Measurements from ENCODE around the gene PRDM11.
"Not testable (repeated sequence)": the region's sequence is repeated elsewhere in the genome, so short reads cannot be mapped to it uniquely, and the experiment has no call there.

The PRDM11 gene

GRCh38 chr11:45146072-45147016, at the start of gene PRDM11:
Gene PRDM11 (plus strand): TSS chr11:45146639. CDS start chr11:45181767, 35,128 bp downstream.
- peak; percentile 13 to 47 for DNase-seq (ENCODE audit: low read depth in 2 of 2)

GRCh38 chr11:45097721-45098493, 48.5 kb upstream of the PRDM11 start:
- DNase-seq (ENCODE audit: low read depth in 2 of 2) = no peak

- no peak for DNase-seq (ENCODE audit: low read depth in 2 of 2)
Observed at GRCh38 chr11:45098929-45099328, 47.5 kb upstream of the PRDM11 start.

- DNase-seq (ENCODE audit: low read depth in 2 of 2) = no peak
Observed at GRCh38 chr11:45100339-45100738, 46.1 kb upstream of the PRDM11 start.

GRCh38 chr11:45102361-45102809, 44.1 kb upstream of the PRDM11 start:
- DNase-seq (ENCODE audit: low read depth in 2 of 2) = no peak

- DNase-seq (ENCODE audit: low read depth in 2 of 2) = peak; percentile 46 to 65
Observed at GRCh38 chr11:45102810-45103621, 43.4 kb upstream of the PRDM11 start.

GRCh38 chr11:45104006-45104789, 42.2 kb upstream of the PRDM11 start:
- no peak for DNase-seq (ENCODE audit: low read depth in 2 of 2)

DNA sequence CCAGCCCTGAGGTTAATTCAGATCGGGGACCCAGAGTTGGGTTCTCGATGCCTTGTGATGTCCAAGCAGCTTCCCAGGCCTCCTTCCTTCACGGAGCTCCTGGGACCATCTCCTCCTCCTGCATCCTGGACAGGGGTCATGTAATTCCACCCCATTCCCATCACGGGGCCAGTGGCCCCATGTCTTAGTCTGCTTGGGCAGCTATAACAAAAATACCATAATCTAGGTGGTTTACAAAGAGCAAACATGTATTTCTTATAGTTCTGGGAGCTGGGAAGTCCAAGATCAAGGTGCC, 41.7 kb upstream of the PRDM11 start:
- no peak for DNase-seq (ENCODE audit: low read depth in 2 of 2)

DNA sequence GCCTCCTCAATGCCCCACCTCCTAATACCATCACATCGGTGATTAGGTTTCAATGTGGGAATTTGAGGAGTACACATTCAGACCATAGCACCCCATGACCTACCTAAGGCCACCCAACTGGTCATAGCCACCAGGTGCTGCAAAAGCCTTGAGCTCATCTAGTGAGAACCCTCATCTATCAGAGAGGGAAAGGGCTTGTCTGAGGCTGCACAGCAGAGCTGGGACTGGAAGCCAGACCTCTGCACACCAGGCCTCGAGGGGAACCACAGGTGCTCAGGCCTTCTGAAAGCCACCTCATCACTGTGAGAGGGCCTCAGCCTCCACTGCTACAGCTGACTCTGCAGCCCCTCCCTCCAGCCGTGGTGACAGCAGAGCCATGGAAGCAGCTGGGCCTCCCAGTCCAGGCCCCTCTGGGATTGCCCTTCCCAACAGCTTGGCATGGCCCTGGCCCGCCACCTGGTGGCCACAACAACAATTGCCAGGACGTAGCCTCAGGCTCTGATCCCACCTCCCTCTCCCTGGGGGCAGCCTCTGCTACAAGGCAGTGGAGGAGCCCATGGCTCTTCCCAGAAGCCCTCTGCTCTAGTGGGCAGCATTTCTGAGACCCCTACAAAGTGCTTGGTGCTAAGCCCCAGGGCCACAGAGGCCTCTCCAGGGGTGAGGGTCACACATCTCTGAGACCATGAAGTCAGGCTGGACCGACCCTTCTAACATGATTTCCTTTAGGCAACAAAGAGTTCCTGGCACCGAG, 41.0 kb upstream of the PRDM11 start:
- peak; percentile 19 to 32 for DNase-seq (ENCODE audit: low read depth in 2 of 2)

DNA sequence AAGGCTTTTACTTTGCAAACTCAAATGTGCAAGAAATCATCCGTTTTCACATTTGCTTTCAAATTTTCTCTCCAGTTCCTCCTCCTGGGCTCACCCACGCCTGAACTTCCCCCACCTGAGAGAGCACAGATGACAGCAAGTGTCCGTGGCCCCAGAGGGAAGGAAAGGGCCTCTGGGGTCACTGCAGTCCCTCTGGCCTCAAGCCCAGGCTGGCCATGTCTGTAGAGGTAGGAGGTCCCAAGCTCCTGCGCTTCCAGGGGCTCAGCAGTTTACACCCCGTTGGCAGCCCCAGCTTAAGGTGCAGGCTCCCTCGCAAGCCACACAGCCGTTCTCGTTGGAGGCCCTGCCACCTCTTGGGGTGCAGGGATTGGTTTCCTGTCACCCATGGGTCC, 40.5 kb upstream of the PRDM11 start:
- DNase-seq (ENCODE audit: low read depth in 2 of 2) = no peak

DNA sequence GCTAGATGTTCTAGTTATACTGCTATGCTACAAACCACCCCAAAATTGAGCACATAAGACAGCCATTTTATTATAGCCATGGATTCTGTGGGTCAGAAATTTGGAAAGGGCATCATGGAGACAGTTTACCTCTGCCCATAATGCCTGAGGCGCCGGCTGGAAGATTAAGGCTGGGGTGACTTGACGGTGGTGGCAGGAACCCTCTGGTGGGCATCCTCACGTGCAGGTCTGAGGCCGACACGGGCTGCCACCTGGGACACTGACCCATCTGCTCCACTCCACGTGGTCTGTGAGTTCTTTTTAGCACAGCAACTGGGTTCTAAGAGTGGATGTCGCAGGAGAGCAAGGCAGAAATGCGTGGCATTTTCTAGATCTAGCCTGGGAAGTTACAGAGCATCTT, 40.0 kb upstream of the PRDM11 start:
- DNase-seq (ENCODE audit: low read depth in 2 of 2) = no peak

- no peak for DNase-seq (ENCODE audit: low read depth in 2 of 2)
Observed at GRCh38 chr11:45107029-45107428, 39.4 kb upstream of the PRDM11 start.

GRCh38 chr11:45108070-45109064, 38.1 kb upstream of the PRDM11 start:
- DNase-seq (ENCODE audit: low read depth in 2 of 2) = no peak

- no peak for DNase-seq (ENCODE audit: low read depth in 2 of 2)
Observed at GRCh38 chr11:45109400-45109799, 37.0 kb upstream of the PRDM11 start.

DNA sequence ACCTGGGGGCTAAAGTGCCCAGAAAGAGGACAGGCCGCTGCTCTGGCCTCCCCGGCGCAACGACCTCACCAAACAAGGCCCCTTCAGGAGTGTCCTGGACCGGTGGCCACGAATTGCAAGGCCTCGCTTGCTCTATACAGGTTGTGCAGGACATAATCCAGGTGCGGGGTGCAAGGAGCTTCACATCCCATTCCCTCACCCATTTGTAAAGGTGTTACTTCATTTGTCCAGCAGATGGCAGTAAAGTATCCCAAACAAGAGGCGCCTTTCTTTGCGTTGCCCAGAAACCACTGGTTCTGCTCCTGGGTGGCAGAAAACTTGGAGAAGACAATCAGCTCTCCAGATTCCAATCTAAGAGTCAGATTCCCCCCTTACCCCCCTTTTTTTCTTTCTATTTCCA, 35.9 kb upstream of the PRDM11 start:
- no peak for DNase-seq (ENCODE audit: low read depth in 2 of 2)

- no peak for DNase-seq (ENCODE audit: low read depth in 2 of 2)
Observed at GRCh38 chr11:45113807-45114206, 32.6 kb upstream of the PRDM11 start.

GRCh38 chr11:45127836-45128235, 18.6 kb upstream of the PRDM11 start:
- not testable (repeated sequence) for DNase-seq (ENCODE audit: low read depth in 2 of 2)

DNA sequence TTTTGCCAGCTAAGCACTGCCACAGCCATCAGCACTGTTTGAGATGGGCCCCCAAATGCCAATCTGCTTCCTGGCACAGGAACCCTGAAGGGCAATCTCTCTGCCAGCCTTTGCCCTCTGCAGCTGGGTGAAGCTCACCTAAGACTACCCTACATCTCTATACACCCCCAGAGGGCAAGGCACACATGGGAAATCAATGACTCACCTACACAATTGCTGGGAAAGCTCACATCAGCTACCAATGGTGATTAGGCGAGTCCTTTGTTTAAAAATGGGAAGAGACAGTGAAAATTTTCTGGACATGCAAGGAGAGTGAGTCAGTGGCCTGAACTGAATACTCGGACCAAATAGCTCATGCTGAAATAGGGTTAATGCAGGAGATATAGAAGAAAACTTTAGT, 12.6 kb upstream of the PRDM11 start:
- DNase-seq (ENCODE audit: low read depth in 2 of 2) = no peak

DNA sequence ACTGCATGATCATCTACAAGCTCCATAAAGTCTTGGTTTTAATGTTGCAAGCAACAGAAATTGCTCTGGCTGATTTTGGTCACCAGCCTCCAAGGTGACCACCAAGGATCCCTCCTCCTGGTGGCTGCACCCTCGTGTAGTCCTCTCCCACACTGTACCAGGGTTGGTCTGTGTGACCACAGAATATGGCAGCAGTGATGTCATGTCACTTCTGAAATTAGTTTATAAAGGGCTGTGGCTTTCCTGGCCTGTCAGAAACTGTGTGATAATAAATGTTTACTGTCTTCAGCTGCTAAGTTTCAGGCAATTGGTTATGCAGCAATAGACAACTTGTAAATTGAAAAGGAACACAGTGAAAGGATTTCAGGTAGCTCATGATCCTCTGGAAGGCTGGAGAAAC, 5.3 kb upstream of the PRDM11 start:
- DNase-seq (ENCODE audit: low read depth in 2 of 2) = no peak
